ENCODE data around the gene PXYLP1.

GRCh38 chr3:141312354-141313092 lies 80.9 kb downstream of the PXYLP1 start:
- TF ChIP-seq, protein P1, sequence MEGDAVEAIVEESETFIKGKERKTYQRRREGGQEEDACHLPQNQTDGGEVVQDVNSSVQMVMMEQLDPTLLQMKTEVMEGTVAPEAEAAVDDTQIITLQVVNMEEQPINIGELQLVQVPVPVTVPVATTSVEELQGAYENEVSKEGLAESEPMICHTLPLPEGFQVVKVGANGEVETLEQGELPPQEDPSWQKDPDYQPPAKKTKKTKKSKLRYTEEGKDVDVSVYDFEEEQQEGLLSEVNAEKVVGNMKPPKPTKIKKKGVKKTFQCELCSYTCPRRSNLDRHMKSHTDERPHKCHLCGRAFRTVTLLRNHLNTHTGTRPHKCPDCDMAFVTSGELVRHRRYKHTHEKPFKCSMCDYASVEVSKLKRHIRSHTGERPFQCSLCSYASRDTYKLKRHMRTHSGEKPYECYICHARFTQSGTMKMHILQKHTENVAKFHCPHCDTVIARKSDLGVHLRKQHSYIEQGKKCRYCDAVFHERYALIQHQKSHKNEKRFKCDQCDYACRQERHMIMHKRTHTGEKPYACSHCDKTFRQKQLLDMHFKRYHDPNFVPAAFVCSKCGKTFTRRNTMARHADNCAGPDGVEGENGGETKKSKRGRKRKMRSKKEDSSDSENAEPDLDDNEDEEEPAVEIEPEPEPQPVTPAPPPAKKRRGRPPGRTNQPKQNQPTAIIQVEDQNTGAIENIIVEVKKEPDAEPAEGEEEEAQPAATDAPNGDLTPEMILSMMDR (IDR thresholded peaks at IDR 0.05; ENCODE audit: borderline replicate concordance, extremely low read depth, low read length, poor library complexity, severe bottlenecking) = no peak
- TF ChIP-seq EZH2 (IDR thresholded peaks at IDR 0.05; ENCODE audit: borderline replicate concordance, low read depth, low read length, severe bottlenecking) = no peak

Measured in DND-41 (cell line).